GM23338 (cell line): ENCODE data around the gene C16orf78.

Experiments
- CREB1 ChIP-seq: fragments of 250-450 bp; sonication (Bioruptor Pico); IDR thresholded peaks from 2 replicates; pipeline ENCODE4 v1.5.0; 2020; ENCODE audit warnings: low read depth, mild to moderate bottlenecking, moderate library complexity
- CTCF ChIP-seq, 2 experiments: fragments of 200-600 bp in 1 of 2; sonication (generic) in 1 of 2; conservative IDR thresholded peaks; 2 replicates each; pipeline versions ENCODE4 v1.5.1 to v1.6.1; 2016 to 2017; ENCODE audit warnings: antibody characterized with exemption in 2 of 2, low read depth in 2 of 2, mild to moderate bottlenecking in 2 of 2, moderate library complexity in 1 of 2
- EZH2 ChIP-seq: fragments of 200-600 bp; sonication (generic); IDR thresholded peaks from one replicate; pipeline ENCODE4 v1.8.0; 2017; ENCODE audit warnings: antibody characterized with exemption, mild to moderate bottlenecking, low read depth; ENCODE audit not compliant: unreplicated experiment
- EZH2phosphoT487 ChIP-seq: fragments of 200-600 bp; sonication (generic); IDR thresholded peaks from one replicate; pipeline ENCODE4 v1.8.1; 2018; ENCODE audit warnings: antibody characterized with exemption; ENCODE audit not compliant: unreplicated experiment
- JUNB ChIP-seq: IDR thresholded peaks from one replicate; pipeline ENCODE4 v1.6.1; 2016; ENCODE audit warnings: antibody characterized with exemption; ENCODE audit not compliant: unreplicated experiment
- POLR2AphosphoS5 ChIP-seq: IDR thresholded peaks from 2 replicates; pipeline ENCODE4 v1.6.1; 2016; ENCODE audit warnings: antibody characterized with exemption, low read depth

GRCh38 chr16:49324703-49325102 is 48.9 kb upstream of the C16orf78 start:
- no peak for TF ChIP-seq CTCF (conservative IDR thresholded peaks at IDR 0.05; ENCODE audit: low read depth in 2 of 2)
- no peak for TF ChIP-seq EZH2
- TF ChIP-seq POLR2AphosphoS5: no peak
- TF ChIP-seq EZH2phosphoT487: no peak
- TF ChIP-seq JUNB: no peak
- TF ChIP-seq CREB1 (CRISPR knock-in tag): no peak
